Uterus (tissue), 4 donors: ENCODE measurements around the gene FNBP1L. TPM values are rescaled to one million over a fixed set of nuclear protein-coding genes. Genes with fewer than 3 reads are reported as not detected.

ENCODE experiments used
- DNase-seq, 2 donors: peaks; one replicate each; pipeline ENCODE4 v3.0.0-alpha.2; 2019 to 2020
- H3K27ac ChIP-seq, 2 donors: fragments of 200-600 bp; sonication (generic); 1 replicate in 1 of 2; 2 replicates in 1 of 2; pipeline ENCODE4 v1.5.1; 2016 to 2018
- H3K27me3 ChIP-seq, 2 donors: fragments of 200-600 bp; sonication (generic); one replicate each; pipeline ENCODE4 v1.5.1; 2018 to 2019; ENCODE audit warnings: control low read depth in 1 of 2
- H3K36me3 ChIP-seq, 2 donors: fragments of 200-600 bp; sonication (generic); one replicate each; pipeline ENCODE4 v1.5.1; 2019; ENCODE audit warnings: control low read depth in 1 of 2
- H3K4me1 ChIP-seq, 2 donors: fragments of 200-600 bp; sonication (generic); one replicate each; pipeline ENCODE4 v1.5.1; 2018 to 2019; ENCODE audit warnings: control low read depth in 1 of 2
- H3K4me3 ChIP-seq, 2 donors: fragments of 200-600 bp; sonication (generic); 1 replicate in 1 of 2; 2 replicates in 1 of 2; pipeline ENCODE4 v1.5.1; 2018 to 2019; ENCODE audit warnings: mild to moderate bottlenecking in 1 of 2
- H3K9me3 ChIP-seq, 2 donors: fragments of 200-600 bp; sonication (generic); one replicate each; pipeline ENCODE4 v1.5.1; 2019; ENCODE audit warnings: control low read depth in 1 of 2
- CTCF ChIP-seq, 4 experiments: fragments of 200-600 bp in 2 of 4; fragments of 450-650 bp in 2 of 4; sonication (generic) in 2 of 4; IDR thresholded peaks; one replicate each; pipeline ENCODE4 v1.5.1; 2016 to 2019; ENCODE audit warnings: antibody characterized with exemption in 4 of 4, mild to moderate bottlenecking in 2 of 4, moderate library complexity in 1 of 4
- POLR2A ChIP-seq, 2 donors: fragments of 450-650 bp; IDR thresholded peaks; one replicate each; pipeline ENCODE4 v1.6.1; 2016; ENCODE audit warnings: antibody characterized with exemption in 2 of 2, mild to moderate bottlenecking in 1 of 2, moderate library complexity in 1 of 2
- intact Hi-C: fragments of 100-400 bp; cut with DNase I; formaldehyde crosslinking; loops from one replicate; pipeline ENCODE4 v1.15.1; 2023; ENCODE audit warnings: low total_unique reads
- total RNA-seq, 4 donors: library from RNA; depleted of rRNA in 3 of 4; stranded (reverse); fragments of >200 nt in 3 of 4; gene quantifications; one replicate each; pipeline versions ENCODE4 v1.1.0 to v1.2.4, GENCODE V29; 2014 to 2023
- donor health status: DM: yes; HTN: yes; CAD: no.

FNBP1L gene
- total RNA-seq, 4 donors from 2014 or later: 14.9 to 88.1 (median 23.0) TPM

DNA sequence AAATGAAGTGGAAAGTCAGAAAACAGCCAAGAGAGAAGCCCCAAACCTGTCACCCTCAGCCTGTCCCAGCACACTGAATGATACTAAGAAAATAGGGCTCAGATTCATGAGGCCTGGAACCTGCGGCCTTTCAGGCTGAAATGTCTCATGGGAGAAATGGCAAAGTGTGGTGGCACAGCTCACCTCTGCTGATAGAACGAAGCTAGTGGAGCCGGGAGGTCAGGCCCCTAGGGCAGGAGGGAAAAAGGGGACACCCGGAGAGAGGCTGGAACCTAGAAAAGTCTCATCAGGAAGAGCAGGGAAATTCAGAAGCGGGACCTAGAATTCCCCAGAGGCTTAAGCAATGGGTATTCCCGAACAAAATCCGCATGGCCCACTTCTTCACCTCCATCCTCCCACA, 126.6 kb downstream of the FNBP1L start:
- no peak overlapping the region for H3K4me3 ChIP-seq
- no peaks in the 10 kb centered on the region for H3K4me1 ChIP-seq
- TF ChIP-seq POLR2A (IDR thresholded peaks at IDR 0.05): no peak
- no peak for TF ChIP-seq CTCF (IDR thresholded peaks at IDR 0.05)
- no peak for DNase-seq
- intact Hi-C loops: no loop called here
- H3K27me3 ChIP-seq: no peaks in the 10 kb centered on the region
- no peaks in the 10 kb centered on the region for H3K9me3 ChIP-seq
- no peak overlapping the region for H3K27ac ChIP-seq
- H3K36me3 ChIP-seq: no peaks in the 10 kb centered on the region

- no peaks in the 10 kb centered on the region for H3K4me1 ChIP-seq
- no peak overlapping the region for H3K27ac ChIP-seq
- TF ChIP-seq CTCF (IDR thresholded peaks at IDR 0.05): no peak
- no peak for TF ChIP-seq POLR2A (IDR thresholded peaks at IDR 0.05)
- intact Hi-C loops: no loop called here
- H3K36me3 ChIP-seq: no peaks in the 10 kb centered on the region
- H3K9me3 ChIP-seq: no peaks in the 10 kb centered on the region
- H3K4me3 ChIP-seq: no peak overlapping the region
- no peak for DNase-seq
- no peaks in the 10 kb centered on the region for H3K27me3 ChIP-seq
These were observed 127.1 kb downstream of the FNBP1L start for GRCh38 chr1:93574991-93575390.

- Histone ChIP-seq H3K4me3 (no peak overlapping the region), H3K4me1 (no peaks in the 10 kb centered on the region), H3K27me3 (no peaks in the 10 kb centered on the region), H3K9me3 (no peaks in the 10 kb centered on the region), H3K36me3 (no peaks in the 10 kb centered on the region), H3K27ac (no peak overlapping the region)
- DNase-seq: no peak
- TF ChIP-seq CTCF (IDR thresholded peaks at IDR 0.05) (no peak), POLR2A (IDR thresholded peaks at IDR 0.05) (no peak)
- intact Hi-C loops: no loop called here
These were observed 127.8 kb downstream of the FNBP1L start for GRCh38 chr1:93575621-93576284.

DNA sequence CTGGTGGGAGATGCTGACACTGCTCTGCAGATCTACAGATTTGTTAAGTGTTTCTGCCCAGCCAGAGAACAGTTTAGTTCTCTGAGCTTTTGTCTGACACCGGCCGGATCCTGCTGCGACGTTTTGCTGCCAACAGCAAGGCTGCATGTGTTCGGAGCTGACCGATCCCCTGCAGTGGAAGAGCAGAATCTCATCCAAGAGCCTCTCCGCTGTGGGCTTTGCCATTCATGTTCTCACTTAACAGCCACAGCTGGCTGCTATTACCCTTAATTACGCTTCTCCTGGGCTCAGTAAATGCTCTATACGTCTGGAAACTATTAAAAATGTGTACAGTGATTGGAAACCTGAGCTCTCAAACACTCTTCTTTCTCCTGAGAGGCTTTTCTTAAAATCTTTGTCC, 128.4 kb downstream of the FNBP1L start:
- H3K36me3 ChIP-seq: no peaks in the 10 kb centered on the region
- no peak overlapping the region for H3K27ac ChIP-seq
- intact Hi-C loops: no loop called here
- H3K4me1 ChIP-seq: no peaks in the 10 kb centered on the region
- H3K4me3 ChIP-seq: no peak overlapping the region
- H3K27me3 ChIP-seq: no peaks in the 10 kb centered on the region
- TF ChIP-seq CTCF (IDR thresholded peaks at IDR 0.05) (no peak), POLR2A (IDR thresholded peaks at IDR 0.05) (no peak)
- DNase-seq: no peak
- H3K9me3 ChIP-seq: no peaks in the 10 kb centered on the region

GRCh38 chr1:93576746-93577145, 128.8 kb downstream of the FNBP1L start:
- intact Hi-C loops: no loop called here
- Histone ChIP-seq H3K9me3 (no peaks in the 10 kb centered on the region), H3K27me3 (no peaks in the 10 kb centered on the region), H3K27ac (no peak overlapping the region), H3K4me1 (no peaks in the 10 kb centered on the region), H3K4me3 (no peak overlapping the region), H3K36me3 (no peaks in the 10 kb centered on the region)
- no peak for TF ChIP-seq CTCF (IDR thresholded peaks at IDR 0.05)
- no peak for TF ChIP-seq POLR2A (IDR thresholded peaks at IDR 0.05)
- DNase-seq: no peak
